Kidney (tissue), 14 donors: ENCODE data around the gene CNTN4. TPM values are rescaled to one million over a fixed set of nuclear protein-coding genes. Genes with fewer than 3 reads are reported as not detected.

ENCODE experiments used
- DNase-seq, 5 donors: peaks; one replicate each; pipeline ENCODE4 v3.0.0-alpha.2; 2013 to 2020
- FAIRE-seq: peaks from 2 replicates; lab custom pipeline; 2012; peaks lifted over from hg19 to GRCh38; lab: Jason Lieb, UNC
- H3K27ac ChIP-seq, 2 donors: one replicate each; pipeline ENCODE4 v1.7.0; 2013; ENCODE audit warnings: low read depth in 2 of 2, low read length in 2 of 2, inconsistent platforms in 1 of 2
- H3K27me3 ChIP-seq: one replicate; pipeline ENCODE4 v1.7.1; 2013; ENCODE audit warnings: low read length, inconsistent platforms; ENCODE audit not compliant: control insufficient read depth, insufficient read depth
- H3K36me3 ChIP-seq, 3 donors: one replicate each; pipeline versions ENCODE4 v1.7.0 to v1.7.1; 2013; ENCODE audit warnings: low read length in 3 of 3, control low read depth in 1 of 3, inconsistent platforms in 1 of 3; ENCODE audit not compliant: insufficient read depth in 3 of 3, control insufficient read depth in 2 of 3
- H3K4me1 ChIP-seq, 3 donors: one replicate each; pipeline versions ENCODE4 v1.7.0 to v1.7.1; 2013; ENCODE audit warnings: low read length in 3 of 3, inconsistent platforms in 1 of 3, low read depth in 1 of 3; ENCODE audit not compliant: control insufficient read depth in 2 of 3, insufficient read depth in 2 of 3
- H3K4me3 ChIP-seq, 3 donors: one replicate each; pipeline versions ENCODE4 v1.7.0 to v1.8.1; 2013; ENCODE audit warnings: low read length in 3 of 3, control low read depth in 1 of 3, inconsistent platforms in 1 of 3
- H3K9ac ChIP-seq, 3 donors: one replicate each; pipeline versions ENCODE4 v1.7.0 to v1.7.1; 2013; ENCODE audit warnings: low read length in 3 of 3, control low read depth in 1 of 3, inconsistent platforms in 1 of 3
- H3K9me3 ChIP-seq, 3 donors: one replicate each; pipeline versions ENCODE4 v1.7.0 to v1.7.1; 2013; ENCODE audit warnings: low read length in 3 of 3, control low read depth in 1 of 3, inconsistent platforms in 1 of 3; ENCODE audit not compliant: control insufficient read depth in 2 of 3, insufficient read depth in 1 of 3
- intact Hi-C: fragments of 100-400 bp; cut with DNase I; formaldehyde crosslinking; loops from one replicate; pipeline ENCODE4 v1.11.1; 2022
- polyA plus RNA-seq: library from polyadenylated mRNA; stranded (reverse); fragments of 350-450 nt; fragmentation: Illumina TruSeq; extraction: RNeasy Lipid Tissue Mini Kit (QIAGEN cat#74804); gene quantifications from one replicate; pipeline ENCODE4 v1.2.3, GENCODE V29; 2014; ENCODE audit warnings: low read depth, low replicate concordance; ENCODE audit not compliant: insufficient read depth
- total RNA-seq: library from RNA; stranded (reverse); fragmentation: NEBNext Ultra II Directional; extraction: Animal tissue kit (Norgen Biotek cat#: 25700); gene quantifications from one replicate; pipeline ENCODE4 v1.2.1, GENCODE V29; 2021
- TF ChIP-seq, protein P1 (sequence below): IDR thresholded peaks from 3 replicates; pipeline ENCODE4 v1.5.1; 2012; ENCODE audit warnings: mild to moderate bottlenecking, moderate library complexity, borderline replicate concordance; ENCODE audit not compliant: insufficient read depth; ENCODE audit errors: extremely low read depth
- donor health status: control.
- donor health status: control.
- donor health status: control.
- donor health status: control.
- donor health status: control.
- donor health status: DM: yes; HTN: yes; CAD: no.
- donor health status: Normal renal cell carcinoma (clear cell type).

The CNTN4 gene
- total and polyA plus RNA-seq, 2 donors from 2014 or later = 2.2 to 13.4 TPM

DNA sequence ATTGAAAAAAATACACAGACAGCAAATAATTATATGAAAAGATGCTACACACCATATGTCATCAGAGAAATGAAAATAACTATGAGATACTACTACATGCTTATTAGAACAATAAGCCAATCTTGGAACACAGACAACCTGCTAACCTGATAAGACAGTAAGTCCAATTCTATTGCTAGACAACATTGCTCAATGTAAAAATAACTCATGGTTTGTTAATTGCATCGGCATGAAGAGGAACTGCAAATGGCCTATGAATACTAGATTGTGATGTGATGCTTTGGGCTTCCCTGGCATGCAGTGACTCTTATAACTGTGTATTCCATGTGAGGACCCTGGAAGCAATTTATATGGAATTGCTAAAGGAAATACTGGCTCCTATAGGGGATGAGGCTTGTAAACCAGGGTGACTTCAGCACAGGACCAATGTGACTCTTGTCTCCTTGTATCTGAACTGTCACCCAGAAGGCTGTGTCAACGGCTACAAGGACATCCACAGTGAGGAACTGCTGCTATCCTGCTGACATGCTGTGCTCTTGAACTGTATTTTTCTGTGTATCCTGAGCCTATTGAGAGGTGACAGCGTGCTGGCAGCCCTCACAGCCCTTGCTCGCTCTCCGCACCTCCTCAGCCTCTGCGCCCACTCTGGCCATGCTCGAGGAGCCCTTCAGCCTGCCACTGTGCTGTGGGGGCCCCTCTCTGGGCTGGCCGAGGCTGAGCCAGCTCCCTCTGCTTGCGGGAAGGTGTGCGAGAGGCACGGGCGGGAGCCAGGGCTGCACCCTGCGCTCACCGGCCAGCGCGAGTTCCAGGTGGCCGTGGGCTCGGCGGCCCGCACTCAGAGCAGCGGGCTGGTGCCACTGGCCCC is 385.7 kb downstream of the CNTN4 start:
- no peaks in the 10 kb centered on the region for H3K9me3 ChIP-seq
- no peaks in the 10 kb centered on the region for H3K27me3 ChIP-seq
- FAIRE-seq (no peak), DNase-seq (no peak)
- no peaks in the 10 kb centered on the region for H3K36me3 ChIP-seq
- no peaks in the 10 kb centered on the region for H3K4me1 ChIP-seq
- intact Hi-C loops = no loop called here
- H3K27ac ChIP-seq = no peak overlapping the region
- no peak overlapping the region for H3K4me3 ChIP-seq
- TF ChIP-seq, protein P1, sequence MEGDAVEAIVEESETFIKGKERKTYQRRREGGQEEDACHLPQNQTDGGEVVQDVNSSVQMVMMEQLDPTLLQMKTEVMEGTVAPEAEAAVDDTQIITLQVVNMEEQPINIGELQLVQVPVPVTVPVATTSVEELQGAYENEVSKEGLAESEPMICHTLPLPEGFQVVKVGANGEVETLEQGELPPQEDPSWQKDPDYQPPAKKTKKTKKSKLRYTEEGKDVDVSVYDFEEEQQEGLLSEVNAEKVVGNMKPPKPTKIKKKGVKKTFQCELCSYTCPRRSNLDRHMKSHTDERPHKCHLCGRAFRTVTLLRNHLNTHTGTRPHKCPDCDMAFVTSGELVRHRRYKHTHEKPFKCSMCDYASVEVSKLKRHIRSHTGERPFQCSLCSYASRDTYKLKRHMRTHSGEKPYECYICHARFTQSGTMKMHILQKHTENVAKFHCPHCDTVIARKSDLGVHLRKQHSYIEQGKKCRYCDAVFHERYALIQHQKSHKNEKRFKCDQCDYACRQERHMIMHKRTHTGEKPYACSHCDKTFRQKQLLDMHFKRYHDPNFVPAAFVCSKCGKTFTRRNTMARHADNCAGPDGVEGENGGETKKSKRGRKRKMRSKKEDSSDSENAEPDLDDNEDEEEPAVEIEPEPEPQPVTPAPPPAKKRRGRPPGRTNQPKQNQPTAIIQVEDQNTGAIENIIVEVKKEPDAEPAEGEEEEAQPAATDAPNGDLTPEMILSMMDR = no peak
- no peak overlapping the region for H3K9ac ChIP-seq

DNA sequence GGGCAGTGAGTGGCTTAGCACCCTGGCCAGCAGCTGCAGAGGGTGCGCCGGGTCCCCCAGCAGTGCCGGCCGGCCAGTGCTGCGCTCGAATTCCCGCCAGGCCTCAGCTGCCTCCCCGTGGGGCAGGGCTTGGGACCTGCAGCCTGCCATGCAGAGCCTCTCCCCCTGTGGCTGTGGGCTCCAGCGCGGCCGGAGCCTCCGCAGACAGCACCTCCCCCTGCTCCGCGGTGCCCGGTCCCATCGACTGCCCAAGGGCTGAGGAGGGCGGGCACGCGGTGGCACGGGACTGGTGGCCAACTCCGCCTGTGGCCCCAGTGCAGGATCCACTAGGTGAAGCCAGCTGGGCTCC is 386.3 kb downstream of the CNTN4 start:
- H3K27me3 ChIP-seq = no peaks in the 10 kb centered on the region
- H3K27ac ChIP-seq = no peak overlapping the region
- DNase-seq = peak in 1 of 5 donors; percentile 62
- TF ChIP-seq, protein P1 = no peak
- no peaks in the 10 kb centered on the region for H3K9me3 ChIP-seq
- H3K9ac ChIP-seq = no peak overlapping the region
- no peak overlapping the region for H3K4me3 ChIP-seq
- no peaks in the 10 kb centered on the region for H3K36me3 ChIP-seq
- intact Hi-C loops = no loop called here
- FAIRE-seq = no peak
- H3K4me1 ChIP-seq = no peaks in the 10 kb centered on the region

DNA sequence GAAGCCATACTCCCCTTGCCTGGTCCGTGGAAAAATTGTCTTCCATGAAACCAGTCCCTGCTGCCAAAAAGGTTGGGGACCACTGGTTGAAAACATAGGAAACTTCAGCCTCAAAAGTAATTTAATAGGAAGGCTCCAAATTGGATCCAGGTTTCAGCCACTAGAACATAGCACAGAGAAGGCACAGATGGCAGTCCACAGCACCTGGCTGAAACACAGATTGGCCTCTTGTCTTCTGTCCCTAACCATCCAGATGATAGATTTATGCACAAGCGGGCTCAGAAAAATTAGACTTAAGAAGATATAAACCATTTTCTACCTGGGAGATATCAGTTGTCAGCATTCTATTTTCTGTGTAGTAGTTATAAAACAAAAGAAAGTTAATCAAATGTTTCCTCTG is 397.1 kb downstream of the CNTN4 start:
- H3K27ac ChIP-seq = no peak overlapping the region
- no peaks in the 10 kb centered on the region for H3K9me3 ChIP-seq
- intact Hi-C loops = no loop called here
- DNase-seq = no peak
- no peak overlapping the region for H3K4me3 ChIP-seq
- H3K36me3 ChIP-seq = no peaks in the 10 kb centered on the region
- no peaks in the 10 kb centered on the region for H3K27me3 ChIP-seq
- TF ChIP-seq, protein P1 = no peak
- H3K9ac ChIP-seq = no peak overlapping the region
- no peak for FAIRE-seq
- no peaks in the 10 kb centered on the region for H3K4me1 ChIP-seq
